Spleen (tissue), 11 donors: ENCODE data around the gene RABL2A. TPM values are rescaled to one million over a fixed set of nuclear protein-coding genes. Genes with fewer than 3 reads are reported as not detected.
"Not testable (repeated sequence)": the region's sequence is repeated elsewhere in the genome, so short reads cannot be mapped to it uniquely, and the experiment has no call there.

Source experiments
- DNase-seq: peaks from one replicate; pipeline ENCODE4 v3.0.0-alpha.2; 2020
- H3K27ac ChIP-seq, 8 donors: fragments of 200-600 bp; sonication (generic) in 7 of 8; 1 replicate in 4 of 8; 2 replicates in 4 of 8; pipeline versions ENCODE4 v1.5.0 to v1.8.0; 2016 to 2021; ENCODE audit warnings: inconsistent platforms in 4 of 8, mild to moderate bottlenecking in 4 of 8, moderate library complexity in 1 of 8
- H3K27me3 ChIP-seq, 7 donors: fragments of 200-600 bp; sonication (generic) in 6 of 7; replicated peaks in 1 of 7; 1 replicate in 4 of 7; 2 replicates in 3 of 7; pipeline versions ENCODE4 v1.5.0 to v1.8.0; 2016 to 2021; ENCODE audit warnings: inconsistent platforms in 3 of 7, mild to moderate bottlenecking in 1 of 7
- H3K36me3 ChIP-seq, 6 donors: fragments of 200-600 bp; sonication (generic) in 5 of 6; 1 replicate in 4 of 6; 2 replicates in 2 of 6; pipeline versions ENCODE4 v1.5.0 to v1.8.0; 2016 to 2021; ENCODE audit warnings: inconsistent platforms in 2 of 6
- H3K4me1 ChIP-seq, 6 donors: fragments of 200-600 bp; sonication (generic) in 5 of 6; 1 replicate in 3 of 6; 2 replicates in 3 of 6; pipeline versions ENCODE4 v1.5.0 to v1.8.0; 2016 to 2021; ENCODE audit warnings: inconsistent platforms in 3 of 6
- H3K4me3 ChIP-seq, 8 donors: fragments of 200-600 bp; sonication (generic) in 7 of 8; 1 replicate in 4 of 8; 2 replicates in 4 of 8; pipeline versions ENCODE4 v1.5.0 to v1.8.0; 2016 to 2021; ENCODE audit warnings: inconsistent platforms in 4 of 8, mild to moderate bottlenecking in 4 of 8, moderate library complexity in 2 of 8
- H3K9me3 ChIP-seq, 8 donors: fragments of 200-600 bp; sonication (generic) in 7 of 8; 1 replicate in 4 of 8; 2 replicates in 4 of 8; pipeline versions ENCODE4 v1.5.0 to v1.8.0; 2016 to 2021; ENCODE audit warnings: inconsistent platforms in 4 of 8
- POLR2AphosphoS5 ChIP-seq, 3 donors: sonication (generic); formaldehyde crosslinking; IDR thresholded peaks; one replicate each; pipeline ENCODE4 v1.5.1; 2017; ENCODE audit warnings: antibody characterized with exemption in 3 of 3
- WGBS, 5 donors: extraction: QIAGEN DNeasy Blood & Tissue Kit in 3 of 5; methylation state at CpG; one replicate each; pipeline versions ENCODE4 v1.1.5 to v1.1.7; 2013 to 2018; 5-methylcytosine and 5-hydroxymethylcytosine counted together
- intact Hi-C: fragments of 100-400 bp; cut with DNase I; formaldehyde crosslinking; loops from one replicate; pipeline ENCODE4 v1.15.0; 2023; ENCODE audit warnings: low total_unique reads
- polyA plus RNA-seq, 3 donors: library from polyadenylated mRNA; stranded (reverse); fragments of 200-250 nt; gene quantifications; one replicate each; pipeline ENCODE4 v1.2.1, GENCODE V29; 2013
- total RNA-seq, 7 donors: library from RNA; depleted of rRNA in 3 of 7; stranded (reverse); fragments of >200 nt in 3 of 7; fragmentation: NEBNext Ultra II Directional in 4 of 7; extraction: Animal tissue kit (Norgen Biotek cat#: 25700) in 4 of 7; gene quantifications; one replicate each; pipeline versions ENCODE4 v1.1.0 to v1.2.1, GENCODE V29; 2016 to 2021
- donor health status: healthy with polysubstance abuse.
- donor health status: DM: no; HTN: no; CAD: no; lungs with moderate emphysema.
- donor health status: DM: no; HTN: no; CAD: no.
- donor health status: Bipolar disorder and iron deficiency.
- donor health status: healthy.
- donor health status: DM: no; HTN: no; CAD: no.
- donor health status: DM: yes; HTN: yes; CAD: no.

Gene RABL2A
- total and polyA plus RNA-seq, 10 donors: 10.5 to 29.5 (median 15.5) TPM

DNA sequence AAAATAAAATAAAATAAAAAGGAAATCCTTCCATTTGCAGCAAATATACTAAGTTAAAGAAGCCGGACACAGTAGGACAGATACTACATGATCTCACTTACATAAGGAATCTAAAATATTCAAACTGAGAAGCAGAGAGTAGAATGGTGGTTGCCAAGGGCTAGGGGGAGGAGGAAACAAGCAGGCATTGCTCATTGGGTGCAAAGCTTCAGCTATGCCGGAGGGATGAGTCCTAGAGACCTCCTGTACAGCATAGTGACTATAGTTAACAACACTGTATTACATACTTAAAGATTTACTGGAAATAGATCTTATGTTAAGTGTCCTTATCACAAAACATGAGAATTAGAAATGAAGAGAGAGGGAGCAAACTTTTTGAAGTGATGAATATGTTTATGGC, 19.2 kb downstream of the RABL2A start:
- intact Hi-C loops: not testable (repeated sequence)
- WGBS, 5 donors: 80 to 100% (median 94%) methylated on average over 1 to 2 of the region's 2 CpGs

DNA sequence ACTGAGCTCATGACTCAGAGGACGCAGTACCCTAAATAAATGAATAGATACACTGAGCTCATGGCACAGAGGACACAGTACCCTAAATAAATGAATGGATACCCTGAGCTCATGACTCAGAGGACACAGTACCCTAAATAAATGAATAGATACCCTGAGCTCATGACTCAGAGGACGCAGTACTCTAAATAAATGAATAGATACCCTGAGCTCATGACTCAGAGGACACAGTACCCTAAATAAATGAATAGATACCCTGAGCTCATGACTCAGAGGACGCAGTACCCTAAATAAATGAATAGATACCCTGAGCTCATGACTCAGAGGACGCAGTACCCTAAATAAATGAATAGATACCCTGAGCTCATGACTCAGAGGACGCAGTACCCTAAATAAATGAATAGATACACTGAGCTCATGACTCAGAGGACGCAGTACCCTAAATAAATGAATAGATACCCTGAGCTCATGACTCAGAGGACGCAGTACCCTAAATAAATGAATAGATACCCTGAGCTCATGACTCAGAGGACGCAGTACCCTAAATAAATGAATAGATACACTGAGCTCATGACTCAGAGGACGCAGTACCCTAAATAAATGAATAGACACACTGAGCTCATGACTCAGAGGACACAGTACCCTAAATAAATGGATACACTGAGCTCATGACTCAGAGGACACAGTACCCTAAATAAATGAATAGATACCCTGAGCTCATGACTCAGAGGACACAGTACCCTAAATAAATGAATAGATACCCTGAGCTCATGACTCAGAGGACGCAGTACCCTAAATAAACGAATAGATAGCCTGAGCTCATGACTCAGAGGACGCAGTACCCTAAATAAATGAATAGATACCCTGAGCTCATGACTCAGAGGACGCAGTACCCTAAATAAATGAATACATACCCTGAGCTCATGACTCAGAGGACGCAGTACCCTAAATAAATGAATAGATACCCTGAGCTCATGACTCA, 24.1 kb downstream of the RABL2A start:
- H3K4me3 ChIP-seq, H3K9me3 ChIP-seq, H3K36me3 ChIP-seq, H3K27ac ChIP-seq, intact Hi-C loops, DNase-seq, H3K4me1 ChIP-seq, H3K27me3 ChIP-seq: not testable (repeated sequence)
- WGBS, 5 donors: 66 to 83% (median 74%) methylated on average over 2 to 8 of the region's 14 CpGs

More for the DNA sequence above, 19.2 kb downstream of the RABL2A start:
- H3K27me3 ChIP-seq, H3K4me3 ChIP-seq, H3K36me3 ChIP-seq, DNase-seq, H3K27ac ChIP-seq, H3K9me3 ChIP-seq, H3K4me1 ChIP-seq: not testable (repeated sequence)

DNA sequence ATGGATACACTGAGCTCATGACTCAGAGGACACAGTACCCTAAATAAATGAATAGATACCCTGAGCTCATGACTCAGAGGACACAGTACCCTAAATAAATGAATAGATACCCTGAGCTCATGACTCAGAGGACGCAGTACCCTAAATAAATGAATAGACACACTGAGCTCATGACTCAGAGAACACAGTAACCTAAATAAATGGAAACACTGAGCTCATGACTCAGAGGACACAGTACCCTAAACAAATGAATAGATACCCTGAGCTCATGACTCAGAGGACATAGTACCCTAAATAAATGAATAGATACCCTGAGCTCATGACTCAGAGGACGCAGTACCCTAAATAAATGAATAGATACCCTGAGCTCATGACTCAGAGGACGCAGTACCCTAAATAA, 25.5 kb downstream of the RABL2A start:
- H3K9me3 ChIP-seq, H3K27ac ChIP-seq, H3K27me3 ChIP-seq, H3K4me3 ChIP-seq, H3K36me3 ChIP-seq, intact Hi-C loops, H3K4me1 ChIP-seq, DNase-seq: not testable (repeated sequence)
- WGBS, 5 donors: 20 to 100% (median 77%) methylated on average over 1 to 2 of the region's 3 CpGs; no CpG with 5 or more reads in 1 of the 5 donors

DNA sequence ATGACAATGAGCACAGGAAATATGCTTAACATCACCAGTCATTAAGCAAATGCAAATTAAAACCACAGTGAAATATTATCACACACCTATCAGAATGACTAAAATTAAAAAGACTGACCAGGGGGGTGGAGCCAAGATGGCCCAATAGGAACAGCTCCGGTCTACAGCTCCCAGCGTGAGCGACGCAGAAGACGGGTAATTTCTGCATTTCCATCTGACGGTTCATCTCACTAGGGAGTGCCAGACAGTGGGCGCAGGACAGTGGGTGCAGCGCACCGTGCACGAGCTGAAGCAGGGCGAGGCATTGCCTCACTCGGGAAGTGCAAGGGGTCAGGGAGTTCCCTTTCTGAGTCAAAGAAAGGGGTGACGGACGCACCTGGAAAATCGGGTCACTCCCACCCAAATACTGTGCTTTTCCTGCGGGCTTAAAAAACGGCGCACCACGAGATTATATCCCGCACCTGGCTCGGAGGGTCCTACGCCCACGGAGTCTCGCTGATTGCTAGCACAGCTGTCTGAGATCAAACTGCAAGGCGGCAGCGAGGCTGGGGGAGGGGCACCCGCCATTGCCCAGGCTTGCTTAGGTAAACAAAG, 29.1 kb downstream of the RABL2A start:
- H3K27ac ChIP-seq, H3K4me1 ChIP-seq, DNase-seq, H3K36me3 ChIP-seq, intact Hi-C loops, H3K9me3 ChIP-seq, H3K27me3 ChIP-seq: not testable (repeated sequence)
- TF ChIP-seq POLR2AphosphoS5 (IDR thresholded peaks at IDR 0.05): peak in 1 of 3 donors; percentile 52
- 56 to 90% (median 85%) methylated on average over 20 to 27 of the region's 27 CpGs for WGBS, 5 donors
- H3K4me3 ChIP-seq: peak overlapping the region in 2 of 8 donors; percentile 25 to 41

DNA sequence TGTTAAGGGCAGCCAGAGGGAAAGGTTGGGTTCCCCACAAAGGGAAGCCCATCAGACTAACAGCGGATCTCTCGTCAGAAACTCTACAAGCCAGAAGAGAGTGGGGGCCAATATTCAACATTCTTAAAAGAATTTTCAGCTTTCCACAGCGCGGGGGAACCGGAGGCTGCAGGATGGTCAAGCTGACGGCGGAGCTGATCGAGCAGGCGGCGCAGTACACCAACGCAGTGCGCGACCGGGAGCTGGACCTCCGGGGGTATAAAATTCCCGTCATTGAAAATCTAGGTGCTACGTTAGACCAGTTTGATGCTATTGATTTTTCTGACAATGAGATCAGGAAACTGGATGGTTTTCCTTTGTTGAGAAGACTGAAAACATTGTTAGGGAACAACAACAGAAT, 30.7 kb downstream of the RABL2A start:
- H3K4me1 ChIP-seq, intact Hi-C loops, H3K36me3 ChIP-seq, DNase-seq, H3K27me3 ChIP-seq, H3K9me3 ChIP-seq: not testable (repeated sequence)
- 93 to 97% (median 96%) methylated on average over 15 to 17 of the region's 17 CpGs for WGBS, 5 donors
- Histone ChIP-seq H3K27ac (peak overlapping the region in 2 of 8 donors; percentile 28 to 31), H3K4me3 (peak overlapping the region in 2 of 8 donors; percentile 18 to 46)

DNA sequence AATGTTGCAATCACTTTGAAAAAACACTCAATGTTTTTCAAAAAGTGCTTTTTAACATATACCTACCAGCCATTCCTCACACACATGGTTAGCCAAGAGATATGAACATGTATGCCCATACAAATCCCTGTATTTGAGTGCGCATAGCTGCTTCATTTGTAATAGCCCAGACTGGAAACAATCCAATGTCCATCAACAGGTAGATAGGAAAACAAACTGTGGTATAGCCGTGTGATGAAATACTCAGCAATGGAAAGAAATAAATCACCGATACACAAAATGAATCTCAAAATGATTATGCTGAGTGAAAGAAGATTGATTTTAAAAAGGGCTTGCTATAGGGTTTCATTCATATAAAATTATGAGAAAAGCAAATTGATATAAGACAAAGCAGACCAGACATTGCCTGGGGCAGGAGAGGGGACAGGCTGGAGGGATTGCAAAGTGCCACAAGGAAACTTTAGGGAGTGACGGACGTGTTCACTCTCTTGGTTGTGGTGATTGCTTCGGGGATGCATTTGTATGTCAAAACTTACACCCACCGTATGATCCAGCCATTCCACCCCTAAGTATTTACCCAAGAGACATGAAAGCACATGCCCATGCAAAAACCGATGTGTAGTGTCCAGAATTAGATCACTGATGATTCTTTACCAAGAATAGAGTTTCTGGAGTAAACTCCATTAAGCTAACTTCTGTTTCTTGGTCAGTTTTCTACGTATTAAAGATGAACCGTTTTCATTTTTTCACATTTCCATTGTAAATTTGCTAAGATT, 36.4 kb downstream of the RABL2A start:
- intact Hi-C loops, DNase-seq, H3K27ac ChIP-seq, H3K27me3 ChIP-seq, H3K9me3 ChIP-seq, H3K4me1 ChIP-seq, H3K4me3 ChIP-seq, H3K36me3 ChIP-seq: not testable (repeated sequence)
- 87 to 93% (median 89%) methylated on average over 9 to 10 of the region's 10 CpGs for WGBS, 5 donors

DNA sequence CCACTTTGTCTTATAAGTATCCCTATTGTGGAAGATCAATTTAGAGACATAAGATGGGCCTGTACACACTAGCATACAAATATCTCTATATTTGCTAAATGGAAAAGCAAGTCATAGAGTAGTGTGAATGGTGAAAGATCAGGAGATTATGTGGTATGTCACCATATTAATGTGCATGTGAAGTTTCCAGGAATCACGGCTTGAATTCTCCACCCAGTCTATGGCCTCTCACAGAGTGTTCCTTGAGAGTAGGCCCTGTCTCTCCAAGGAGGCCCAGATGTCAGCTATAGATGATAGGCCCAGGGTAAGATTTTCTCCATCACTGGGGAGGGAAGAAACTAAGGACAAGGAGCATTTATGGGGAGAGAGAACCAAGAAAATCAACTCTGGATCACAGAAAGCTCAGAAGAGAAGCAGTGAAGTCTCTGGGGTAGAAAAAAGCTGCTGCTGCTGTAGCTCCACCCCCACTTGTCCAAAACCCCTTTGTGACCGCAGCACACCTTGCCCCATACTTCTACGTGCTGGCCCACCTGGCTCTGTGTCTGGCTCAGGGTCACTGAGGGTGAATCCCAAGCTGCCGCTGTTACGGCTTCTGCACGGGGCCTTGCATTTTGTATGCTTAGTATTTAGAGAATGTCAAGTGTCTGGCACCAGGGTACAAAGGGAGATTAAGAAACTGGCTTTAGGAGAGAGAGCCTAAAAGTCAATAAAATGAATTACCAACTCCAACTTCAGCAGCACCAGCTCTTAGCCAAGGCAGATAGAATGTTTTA, 37.9 kb downstream of the RABL2A start:
- intact Hi-C loops, H3K36me3 ChIP-seq, H3K9me3 ChIP-seq, H3K27me3 ChIP-seq, H3K27ac ChIP-seq, H3K4me1 ChIP-seq, H3K4me3 ChIP-seq, DNase-seq: not testable (repeated sequence)
- WGBS, 5 donors: 83 to 97% (median 92%) methylated on average over 5 to 6 of the region's 6 CpGs

DNA sequence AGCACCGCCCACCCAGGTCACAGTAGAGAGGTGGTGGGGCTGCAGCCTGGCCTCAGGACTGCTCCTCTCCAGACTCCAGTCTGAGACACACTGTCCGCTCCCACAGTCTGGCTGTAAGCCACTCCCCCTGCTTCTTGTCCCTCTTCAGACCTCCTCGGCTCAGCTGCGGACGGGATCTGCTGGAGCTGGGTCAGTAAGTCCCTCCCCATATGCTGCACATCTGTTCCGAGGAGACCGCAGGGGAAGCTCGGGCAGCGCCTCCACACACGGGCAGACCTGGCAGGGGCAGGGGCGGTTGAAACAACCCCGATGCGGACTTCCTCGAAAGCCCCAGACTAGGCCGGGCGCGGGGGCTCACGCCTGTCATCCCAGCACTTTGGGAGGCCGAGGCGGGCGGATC, 41.9 kb downstream of the RABL2A start:
- H3K4me3 ChIP-seq, H3K27ac ChIP-seq, H3K4me1 ChIP-seq, intact Hi-C loops, H3K36me3 ChIP-seq, H3K27me3 ChIP-seq, H3K9me3 ChIP-seq, DNase-seq: not testable (repeated sequence)
- WGBS, 5 donors: 91 to 98% (median 96%) methylated on average over 20 to 21 of the region's 21 CpGs
